ENCODE measurements around the gene DSCAM. TPM values are rescaled to one million over a fixed set of nuclear protein-coding genes. Genes with fewer than 3 reads are reported as not detected.

The DSCAM gene
- total RNA-seq, 4 donors from 2014 or later = not detected

GRCh38 chr21:40505681-40506080, 341.3 kb downstream of the DSCAM start:
- no peak for TF ChIP-seq CTCF (IDR thresholded peaks at IDR 0.05)
- no peak for TF ChIP-seq POLR2AphosphoS5 (IDR thresholded peaks at IDR 0.05)
- TF ChIP-seq EP300 (IDR thresholded peaks at IDR 0.05) = no peak
- TF ChIP-seq POLR2A (IDR thresholded peaks at IDR 0.05) = no peak
- Histone ChIP-seq H3K27me3 (peaks cover 2% of the 10 kb centered on the region), H3K27ac (no peak overlapping the region), H3K9me3 (no peaks in the 10 kb centered on the region), H3K36me3 (no peaks in the 10 kb centered on the region), H3K4me1 (no peaks in the 10 kb centered on the region), H3K4me3 (no peak overlapping the region)
- 35 to 79% methylated on average over 4 to 5 of the region's 5 CpGs for WGBS, 2 donors (ENCODE audit: low coverage in 1 of 2)
- ATAC-seq = no peak

- Histone ChIP-seq H3K27me3 (peaks cover 5% of the 10 kb centered on the region), H3K4me1 (no peaks in the 10 kb centered on the region), H3K36me3 (no peaks in the 10 kb centered on the region), H3K4me3 (no peak overlapping the region), H3K9me3 (no peaks in the 10 kb centered on the region), H3K27ac (no peak overlapping the region)
- ATAC-seq = no peak
- no peak for TF ChIP-seq POLR2A (IDR thresholded peaks at IDR 0.05)
- TF ChIP-seq POLR2AphosphoS5 (IDR thresholded peaks at IDR 0.05) = no peak
Measured at GRCh38 chr21:40505244-40505643, 341.7 kb downstream of the DSCAM start.

GRCh38 chr21:40504825-40505224, 342.1 kb downstream of the DSCAM start:
- WGBS, 2 donors (ENCODE audit: low coverage in 1 of 2) = 29 to 43% methylated on average over 1 of the region's 1 CpG
- Histone ChIP-seq H3K36me3 (no peaks in the 10 kb centered on the region), H3K27ac (no peak overlapping the region), H3K27me3 (peaks cover 5% of the 10 kb centered on the region), H3K4me1 (no peaks in the 10 kb centered on the region), H3K9me3 (no peaks in the 10 kb centered on the region), H3K4me3 (no peak overlapping the region)
- ATAC-seq = no peak
- TF ChIP-seq CTCF (IDR thresholded peaks at IDR 0.05) (no peak), POLR2AphosphoS5 (IDR thresholded peaks at IDR 0.05) (no peak), EP300 (IDR thresholded peaks at IDR 0.05) (no peak), POLR2A (IDR thresholded peaks at IDR 0.05) (no peak)

- Histone ChIP-seq H3K36me3 (no peaks in the 10 kb centered on the region), H3K4me1 (no peaks in the 10 kb centered on the region), H3K9me3 (peaks cover 0 to 14% (median 0%) of the 10 kb centered on the region in 3 donors), H3K27ac (no peak overlapping the region), H3K27me3 (peaks cover 5% of the 10 kb centered on the region), H3K4me3 (no peak overlapping the region)
- TF ChIP-seq POLR2A (IDR thresholded peaks at IDR 0.05) (no peak), CTCF (IDR thresholded peaks at IDR 0.05) (no peak), EP300 (IDR thresholded peaks at IDR 0.05) (no peak), POLR2AphosphoS5 (IDR thresholded peaks at IDR 0.05) (no peak)
- ATAC-seq = no peak
Measured at GRCh38 chr21:40496116-40496515, 350.8 kb downstream of the DSCAM start.

- ATAC-seq = no peak
- Histone ChIP-seq H3K4me3 (no peak overlapping the region), H3K27ac (no peak overlapping the region), H3K36me3 (no peaks in the 10 kb centered on the region), H3K9me3 (peaks cover 0 to 14% (median 0%) of the 10 kb centered on the region in 3 donors), H3K27me3 (no peaks in the 10 kb centered on the region), H3K4me1 (no peaks in the 10 kb centered on the region)
- WGBS, 2 donors (ENCODE audit: low coverage in 1 of 2) = 40% methylated on average over 1 of the region's 1 CpG; no CpG with 5 or more reads in 1 of the 2 donors
- TF ChIP-seq POLR2A (IDR thresholded peaks at IDR 0.05) (no peak), CTCF (IDR thresholded peaks at IDR 0.05) (no peak), EP300 (IDR thresholded peaks at IDR 0.05) (no peak), POLR2AphosphoS5 (IDR thresholded peaks at IDR 0.05) (no peak)
Measured at GRCh38 chr21:40490408-40490807, 356.6 kb downstream of the DSCAM start.

Data from gastroesophageal sphincter (tissue), 4 donors.